C4-2B (cell line): ENCODE results near the gene UNC80.

Experiments used
- H3K27ac ChIP-seq: fragments of 450-650 bp; 2 replicates; pipeline ENCODE4 v1.5.1; 2017
- ZFX ChIP-seq: fragments of 450-650 bp; IDR thresholded peaks from 2 replicates; pipeline ENCODE4 v1.6.1; 2017
- TF ChIP-seq, protein P1 (sequence below): fragments of 450-650 bp; conservative IDR thresholded peaks from 2 replicates; pipeline ENCODE4 v1.5.1; 2017; ENCODE audit warnings: mild to moderate bottlenecking

UNC80 gene

DNA sequence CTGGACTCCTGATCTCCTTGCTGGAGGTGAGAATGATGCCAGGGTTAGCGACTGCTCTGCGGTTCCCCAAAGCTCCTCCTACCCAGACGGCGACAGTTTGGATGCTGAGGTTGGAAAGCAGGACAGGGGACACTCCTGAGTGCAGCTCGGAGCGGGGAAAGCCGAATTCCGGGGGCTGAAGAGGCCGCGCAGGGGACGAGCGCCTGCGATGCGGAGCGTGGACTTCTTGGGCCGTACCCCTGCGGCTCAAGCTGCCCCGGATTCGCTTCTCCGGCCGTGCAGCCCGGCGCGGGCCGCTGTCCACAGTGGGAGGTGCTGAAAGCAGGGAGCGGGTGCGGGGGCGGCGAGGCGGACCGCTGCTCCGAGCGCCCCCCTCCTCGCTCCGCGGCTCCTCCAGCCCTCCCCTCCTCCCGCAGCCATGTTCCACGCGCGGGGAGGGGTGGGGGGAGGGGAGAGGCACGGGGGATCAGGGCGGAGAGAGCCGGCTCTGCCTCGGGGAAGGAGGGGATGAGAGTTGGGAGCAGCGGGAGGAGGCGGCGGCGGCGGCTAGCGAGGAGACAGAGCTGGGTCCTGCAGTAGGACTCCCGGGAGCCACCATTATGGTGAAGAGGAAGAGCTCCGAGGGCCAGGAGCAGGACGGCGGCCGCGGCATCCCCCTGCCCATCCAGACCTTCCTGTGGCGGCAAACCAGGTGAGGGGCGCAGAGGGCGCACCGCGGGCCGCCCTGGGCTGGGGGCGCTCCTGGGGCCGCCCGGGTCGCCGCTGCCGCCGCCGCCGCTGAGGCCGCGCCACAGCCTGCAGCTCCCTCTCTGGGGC lies at the start of gene UNC80:
Gene UNC80, plus strand, starts transcription at position 359 of the 816 bp plus-strand sequence. Its CDS starts 241 bp downstream, at position 600.
- H3K27ac ChIP-seq, result peak within 1 kb of the TSS; percentile 44
- no peak for TF ChIP-seq ZFX

DNA sequence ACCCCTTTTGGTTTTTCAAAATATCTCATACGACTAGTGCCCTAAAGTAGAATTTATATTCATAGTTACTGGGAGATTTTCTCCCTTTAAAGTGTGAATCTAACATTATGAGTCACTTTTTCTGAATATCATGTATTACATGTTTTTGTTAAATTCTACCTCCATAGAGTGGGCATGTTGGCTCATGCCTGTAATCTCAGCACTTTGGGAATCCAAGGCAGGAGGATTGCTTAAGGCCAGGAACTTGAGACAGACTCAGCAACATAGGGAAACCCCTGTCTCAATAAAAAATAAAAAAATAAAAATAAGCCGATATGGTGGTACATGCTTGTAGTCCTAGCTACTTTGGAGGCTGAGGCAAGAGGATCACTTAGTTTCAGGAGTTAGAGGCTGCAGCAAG lies 45.3 kb upstream of the UNC80 start:
- no peak for TF ChIP-seq ZFX
- TF ChIP-seq, protein P1, sequence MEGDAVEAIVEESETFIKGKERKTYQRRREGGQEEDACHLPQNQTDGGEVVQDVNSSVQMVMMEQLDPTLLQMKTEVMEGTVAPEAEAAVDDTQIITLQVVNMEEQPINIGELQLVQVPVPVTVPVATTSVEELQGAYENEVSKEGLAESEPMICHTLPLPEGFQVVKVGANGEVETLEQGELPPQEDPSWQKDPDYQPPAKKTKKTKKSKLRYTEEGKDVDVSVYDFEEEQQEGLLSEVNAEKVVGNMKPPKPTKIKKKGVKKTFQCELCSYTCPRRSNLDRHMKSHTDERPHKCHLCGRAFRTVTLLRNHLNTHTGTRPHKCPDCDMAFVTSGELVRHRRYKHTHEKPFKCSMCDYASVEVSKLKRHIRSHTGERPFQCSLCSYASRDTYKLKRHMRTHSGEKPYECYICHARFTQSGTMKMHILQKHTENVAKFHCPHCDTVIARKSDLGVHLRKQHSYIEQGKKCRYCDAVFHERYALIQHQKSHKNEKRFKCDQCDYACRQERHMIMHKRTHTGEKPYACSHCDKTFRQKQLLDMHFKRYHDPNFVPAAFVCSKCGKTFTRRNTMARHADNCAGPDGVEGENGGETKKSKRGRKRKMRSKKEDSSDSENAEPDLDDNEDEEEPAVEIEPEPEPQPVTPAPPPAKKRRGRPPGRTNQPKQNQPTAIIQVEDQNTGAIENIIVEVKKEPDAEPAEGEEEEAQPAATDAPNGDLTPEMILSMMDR, result no peak
- no peak overlapping the region for H3K27ac ChIP-seq

GRCh38 chr2:209727077-209727476 lies 44.6 kb upstream of the UNC80 start:
- H3K27ac ChIP-seq, result no peak overlapping the region
- no peak for TF ChIP-seq ZFX
- TF ChIP-seq, protein P1, result no peak

GRCh38 chr2:209734805-209735204 lies 36.8 kb upstream of the UNC80 start:
- no peak overlapping the region for H3K27ac ChIP-seq
- no peak for TF ChIP-seq ZFX
- TF ChIP-seq, protein P1, result no peak

DNA sequence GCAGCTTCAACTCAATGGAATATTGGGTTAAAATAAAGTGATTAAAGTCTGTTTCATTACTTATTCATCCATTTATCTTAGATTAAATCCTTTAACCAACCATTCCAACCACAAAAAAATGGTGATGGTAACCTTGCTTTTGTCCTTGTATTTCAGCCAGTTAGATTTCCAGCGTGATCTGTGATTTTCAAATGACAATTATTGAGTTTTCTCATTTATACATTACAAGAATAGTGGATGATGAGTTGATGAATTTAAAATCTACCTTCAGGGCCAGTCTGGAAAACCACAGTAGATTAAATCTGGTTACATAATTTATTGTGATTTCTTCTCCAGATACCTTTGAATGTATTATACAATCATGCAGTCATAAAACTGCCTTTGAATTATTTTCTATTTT lies 29.7 kb upstream of the UNC80 start:
- no peak for TF ChIP-seq ZFX
- TF ChIP-seq, protein P1, result no peak
- no peak overlapping the region for H3K27ac ChIP-seq

GRCh38 chr2:209753020-209753419 lies 18.6 kb upstream of the UNC80 start:
- H3K27ac ChIP-seq, result no peak overlapping the region

GRCh38 chr2:209757163-209757562 lies 14.5 kb upstream of the UNC80 start:
- H3K27ac ChIP-seq, result no peak overlapping the region
- no peak for TF ChIP-seq ZFX

More at GRCh38 chr2:209753020-209753419, 18.6 kb upstream of the UNC80 start:
- TF ChIP-seq ZFX, result no peak
- TF ChIP-seq, protein P1, result no peak

GRCh38 chr2:209761566-209761965 lies 10.1 kb upstream of the UNC80 start:
- no peak overlapping the region for H3K27ac ChIP-seq
- no peak for TF ChIP-seq ZFX
- TF ChIP-seq, protein P1, result no peak
